D721Med (cell line): ENCODE measurements around the gene COG3.

Experiments
- DNase-seq: peaks from one replicate; pipeline ENCODE4 v3.0.0; 2011; ENCODE audit warnings: low spot score; ENCODE audit not compliant: insufficient read length
- FAIRE-seq: peaks from 2 replicates; lab custom pipeline; 2011; peaks lifted over from hg19 to GRCh38; lab: Jason Lieb, UNC
- CTCF ChIP-seq: IDR thresholded peaks from 2 replicates; pipeline ENCODE4 v1.5.1; 2012; ENCODE audit warnings: mild to moderate bottlenecking, control low read depth; ENCODE audit not compliant: insufficient read depth; ENCODE audit errors: missing control alignments

COG3 gene

DNA sequence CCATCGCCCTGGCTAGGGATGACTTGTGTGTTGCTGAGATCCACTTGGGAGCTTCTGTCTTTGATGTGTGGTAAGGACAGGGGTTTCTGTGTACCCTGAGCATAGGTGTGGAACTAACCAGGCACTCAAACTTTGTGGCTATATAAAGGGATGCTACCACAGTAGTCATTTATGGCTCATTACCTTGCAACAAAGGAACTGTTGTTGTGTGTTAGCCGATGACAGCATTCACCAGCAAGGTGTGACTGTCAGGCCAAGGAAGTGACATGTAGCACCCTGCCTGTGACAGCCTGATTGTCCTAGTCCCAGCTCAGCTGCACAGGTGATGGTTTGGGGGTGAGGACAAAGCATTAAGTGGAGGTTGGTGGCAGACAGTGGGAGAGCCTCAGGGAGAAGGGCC lies 73.6 kb downstream of the COG3 start:
- FAIRE-seq: no peak
- no peak for TF ChIP-seq CTCF
- DNase-seq: no peak

DNA sequence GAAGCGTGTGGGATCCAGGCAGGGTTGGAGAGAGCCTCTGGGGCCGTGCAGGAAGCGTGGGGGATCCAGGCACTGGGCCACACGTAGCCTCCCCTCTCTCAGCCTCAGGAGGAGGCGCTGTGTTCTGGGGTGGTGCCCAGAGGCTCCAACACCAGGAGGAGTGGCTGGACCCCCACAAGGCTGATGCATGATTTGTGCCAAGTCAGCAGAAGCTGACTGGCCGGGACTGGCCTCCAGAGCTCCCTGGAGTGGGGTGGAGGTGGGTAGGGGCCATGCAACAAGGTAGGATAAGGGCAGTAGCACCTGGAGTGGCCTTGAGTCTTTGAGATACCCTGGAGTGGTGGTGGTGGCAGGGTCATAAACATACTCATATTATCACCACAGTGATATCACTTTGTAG lies 75.5 kb downstream of the COG3 start:
- DNase-seq: no peak
- FAIRE-seq: no peak
- TF ChIP-seq CTCF: no peak

GRCh38 chr13:45540864-45541263 lies 76.1 kb downstream of the COG3 start:
- FAIRE-seq (no peak), DNase-seq (no peak)
- TF ChIP-seq CTCF: no peak

- FAIRE-seq (no peak), DNase-seq (no peak)
- TF ChIP-seq CTCF: no peak
These were observed 77.1 kb downstream of the COG3 start for GRCh38 chr13:45541806-45542205.

DNA sequence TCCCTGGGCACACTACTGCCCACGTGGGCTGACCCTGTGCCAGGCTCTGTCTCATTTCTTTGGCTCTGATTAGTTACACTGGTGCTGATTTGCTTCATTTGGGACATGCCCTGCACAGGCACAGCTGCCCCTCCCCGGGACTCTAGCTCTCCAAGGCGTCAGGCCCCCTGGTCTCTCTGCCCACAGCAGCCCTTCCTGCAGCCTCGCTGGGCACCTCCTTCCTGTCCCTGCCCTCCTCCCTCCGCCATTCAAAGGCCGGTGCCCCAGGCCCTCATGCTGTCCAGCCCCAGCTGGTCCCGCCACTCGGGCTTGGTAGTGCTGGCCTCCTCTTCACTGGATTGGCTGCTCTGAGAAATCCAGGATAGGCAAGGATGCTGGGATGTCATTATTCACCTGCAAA lies 77.7 kb downstream of the COG3 start:
- no peak for DNase-seq
- FAIRE-seq: no peak
- TF ChIP-seq CTCF: no peak

DNA sequence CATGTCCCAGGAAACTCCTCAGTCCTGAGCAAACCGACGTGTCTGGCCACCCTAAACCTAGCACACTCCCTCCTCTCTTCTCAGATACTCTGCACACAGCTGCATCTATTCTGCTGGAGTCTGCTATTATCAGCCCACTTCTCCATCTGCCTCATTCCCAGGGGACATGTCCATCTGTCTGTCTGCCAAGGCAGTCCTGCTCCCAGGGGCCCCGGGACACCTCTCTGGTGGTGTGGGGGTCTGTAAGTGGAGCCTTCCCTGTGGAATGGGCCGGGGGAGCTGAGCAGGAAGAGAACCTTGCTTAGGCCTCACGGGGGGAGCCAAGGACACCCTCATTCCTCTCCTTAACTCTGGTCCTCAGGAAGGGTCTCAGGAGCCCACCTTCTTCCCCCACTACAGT lies 78.1 kb downstream of the COG3 start:
- no peak for TF ChIP-seq CTCF

GRCh38 chr13:45544520-45544919 lies 79.8 kb downstream of the COG3 start:
- no peak for FAIRE-seq
- no peak for DNase-seq
- no peak for TF ChIP-seq CTCF

More for the DNA sequence above, 78.1 kb downstream of the COG3 start:
- no peak for FAIRE-seq
- no peak for DNase-seq
